OCI-M2 (cell line): Measurements from ENCODE around the gene LENG9.
"Not testable (repeated sequence)": the region's sequence is repeated elsewhere in the genome, so short reads cannot be mapped to it uniquely, and the experiment has no call there.

ENCODE experiments used
- DNase-seq: peaks from one replicate; lab custom pipeline; 2025; ENCODE audit not compliant: unreplicated experiment; lab: John Stamatoyannopoulos, UW

The LENG9 gene

DNA sequence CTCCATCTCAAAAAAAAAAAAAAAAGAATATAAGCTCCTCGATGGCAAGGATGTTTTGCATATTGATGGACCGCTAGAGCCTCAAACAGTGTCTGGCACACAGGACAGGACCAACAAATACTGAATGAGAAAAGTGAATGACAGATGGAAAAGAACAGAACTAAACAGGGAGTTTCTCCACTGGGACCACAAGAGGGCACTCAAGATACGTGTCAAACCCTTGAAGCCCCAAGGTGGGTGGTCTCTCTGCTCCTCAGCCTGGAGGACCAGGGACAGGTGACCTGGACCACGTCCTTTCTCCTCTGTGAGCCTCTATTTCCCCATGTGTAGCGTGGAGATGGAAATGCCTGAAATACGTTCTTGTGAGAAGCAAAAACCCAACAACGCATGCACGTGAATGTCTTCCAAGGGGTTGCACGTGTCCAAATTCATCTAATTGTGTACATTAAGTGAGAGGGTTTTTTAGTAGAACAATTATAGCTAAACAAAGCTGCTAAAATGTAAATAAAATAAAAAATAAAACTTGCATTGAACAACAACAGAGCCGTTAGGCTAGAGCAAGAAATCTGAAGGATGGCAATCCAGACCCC lies 15.2 kb upstream of the LENG9 start:
- DNase-seq = no peak

DNA sequence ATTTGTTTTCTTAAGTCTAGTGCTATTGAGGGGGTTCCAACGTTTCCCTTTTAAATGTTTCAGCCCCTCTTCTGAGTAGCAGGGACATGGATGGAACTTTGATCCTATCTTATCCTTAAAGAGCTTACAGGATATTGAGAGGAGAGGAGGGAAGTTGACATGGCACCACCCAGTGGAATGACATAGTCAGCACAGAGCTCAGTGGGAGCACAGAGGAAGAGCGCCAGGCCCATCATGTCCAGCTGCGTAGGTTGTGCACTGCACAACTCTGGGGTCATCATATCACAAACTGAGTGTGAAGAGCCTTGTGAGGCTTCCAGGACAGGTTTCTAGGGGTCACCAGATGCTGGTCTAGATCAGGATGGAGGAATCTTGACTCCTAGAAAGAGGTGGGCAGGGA lies 14.1 kb upstream of the LENG9 start:
- DNase-seq = no peak

DNA sequence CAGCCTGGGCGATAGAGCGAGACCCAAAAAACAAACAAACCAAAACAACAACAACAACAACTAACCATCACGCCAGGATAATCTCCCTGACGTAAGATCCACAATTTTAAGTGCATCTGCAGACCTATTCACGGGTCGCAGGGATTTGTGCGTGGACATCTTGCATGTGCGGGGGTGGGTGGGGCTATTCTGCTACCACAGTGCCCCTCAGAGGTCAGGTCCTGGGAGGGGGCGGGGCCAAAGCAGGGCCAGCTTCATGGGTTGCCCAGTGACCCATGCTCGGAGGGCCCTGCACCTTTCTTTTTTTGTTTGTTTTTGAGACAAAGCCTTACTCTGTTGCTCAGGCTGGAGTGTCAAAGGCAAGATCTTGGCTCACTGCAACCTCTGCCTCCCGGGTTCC lies 12.1 kb upstream of the LENG9 start:
- no peak for DNase-seq

DNA sequence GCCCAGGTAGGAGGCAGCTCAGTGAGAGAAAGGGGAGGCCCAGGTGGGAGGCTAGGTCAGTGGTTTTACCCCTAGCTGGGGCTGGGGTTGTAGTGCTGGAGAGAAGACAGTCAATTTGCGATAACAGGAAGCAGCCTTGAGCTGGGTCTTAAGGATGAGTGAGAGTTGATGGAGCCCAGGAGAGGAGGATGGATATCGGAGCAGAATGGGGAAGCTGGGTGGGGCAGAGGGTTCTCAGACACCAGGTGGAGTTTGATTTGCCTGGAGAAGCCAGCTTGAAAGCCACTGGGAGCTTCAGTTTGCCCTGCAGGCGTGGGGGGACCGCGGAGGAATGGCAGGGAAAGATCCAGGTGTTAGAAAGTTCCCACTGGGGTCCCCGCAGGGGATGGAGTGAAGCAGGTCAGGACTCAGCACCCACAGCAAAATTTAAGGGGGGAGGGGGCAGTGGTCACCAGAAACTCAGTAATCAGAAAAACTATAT lies 10.4 kb upstream of the LENG9 start:
- no peak for DNase-seq

GRCh38 chr19:54473071-54473891 lies 9.7 kb upstream of the LENG9 start, which contains the start of gene CDC42EP5:
TSS of gene CDC42EP5 (minus strand) at chr19:54473296. CDS start at chr19:54465547, 7,749 bp downstream.
- no peak for DNase-seq

DNA sequence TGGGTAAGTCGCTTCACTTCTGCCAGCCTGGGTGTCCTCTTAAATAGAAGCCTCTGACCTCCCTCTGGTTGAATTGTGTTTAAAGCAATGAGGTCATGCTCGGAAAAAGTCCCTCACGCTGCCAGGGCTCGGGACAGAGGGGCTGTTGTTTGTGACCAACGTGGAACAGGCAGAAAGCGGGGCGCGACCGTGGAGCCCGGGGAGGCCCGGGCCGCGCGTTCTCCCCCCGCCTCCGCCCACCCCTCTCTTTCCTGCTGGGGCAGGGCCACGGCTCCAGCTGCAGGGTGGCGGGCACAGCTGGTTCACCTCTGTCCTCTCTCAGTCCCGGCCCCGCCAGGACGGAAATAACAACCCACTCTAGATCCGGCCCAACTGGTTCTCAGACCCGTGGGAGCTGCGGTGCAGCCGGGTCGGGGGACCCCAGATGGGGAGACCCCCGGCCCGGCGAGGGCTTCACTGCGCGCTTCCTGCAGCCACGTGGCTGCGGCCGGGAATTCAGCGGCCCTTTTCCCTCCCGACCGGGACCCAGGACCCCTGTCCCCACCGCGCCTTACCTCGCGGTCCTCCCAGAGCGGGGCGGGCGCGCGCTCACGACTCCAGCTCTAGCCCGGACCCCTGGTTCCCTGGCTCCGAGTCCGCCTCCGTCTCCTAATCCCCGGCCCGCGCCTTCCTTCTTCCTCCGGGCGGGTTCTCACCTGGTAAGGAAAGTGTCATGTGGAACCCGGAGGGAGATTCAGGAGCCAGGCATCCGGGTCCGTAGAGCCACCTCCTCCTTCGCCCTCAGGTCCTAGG lies 7.6 kb upstream of the LENG9 start:
- no peak for DNase-seq

GRCh38 chr19:54470276-54470887 lies 6.8 kb upstream of the LENG9 start:
- no peak for DNase-seq

GRCh38 chr19:54469496-54469934 lies 5.9 kb upstream of the LENG9 start:
- DNase-seq = no peak

GRCh38 chr19:54466110-54466480 lies 2.5 kb upstream of the LENG9 start:
- DNase-seq = not testable (repeated sequence)

- DNase-seq = no peak
These were observed 2.0 kb upstream of the LENG9 start for GRCh38 chr19:54465426-54466109.

GRCh38 chr19:54464630-54465425 lies 1.2 kb upstream of the LENG9 start:
- peak; percentile 81 for DNase-seq

GRCh38 chr19:54464044-54464629 lies 559 bp upstream of the LENG9 start:
- DNase-seq = peak; percentile 93

DNA sequence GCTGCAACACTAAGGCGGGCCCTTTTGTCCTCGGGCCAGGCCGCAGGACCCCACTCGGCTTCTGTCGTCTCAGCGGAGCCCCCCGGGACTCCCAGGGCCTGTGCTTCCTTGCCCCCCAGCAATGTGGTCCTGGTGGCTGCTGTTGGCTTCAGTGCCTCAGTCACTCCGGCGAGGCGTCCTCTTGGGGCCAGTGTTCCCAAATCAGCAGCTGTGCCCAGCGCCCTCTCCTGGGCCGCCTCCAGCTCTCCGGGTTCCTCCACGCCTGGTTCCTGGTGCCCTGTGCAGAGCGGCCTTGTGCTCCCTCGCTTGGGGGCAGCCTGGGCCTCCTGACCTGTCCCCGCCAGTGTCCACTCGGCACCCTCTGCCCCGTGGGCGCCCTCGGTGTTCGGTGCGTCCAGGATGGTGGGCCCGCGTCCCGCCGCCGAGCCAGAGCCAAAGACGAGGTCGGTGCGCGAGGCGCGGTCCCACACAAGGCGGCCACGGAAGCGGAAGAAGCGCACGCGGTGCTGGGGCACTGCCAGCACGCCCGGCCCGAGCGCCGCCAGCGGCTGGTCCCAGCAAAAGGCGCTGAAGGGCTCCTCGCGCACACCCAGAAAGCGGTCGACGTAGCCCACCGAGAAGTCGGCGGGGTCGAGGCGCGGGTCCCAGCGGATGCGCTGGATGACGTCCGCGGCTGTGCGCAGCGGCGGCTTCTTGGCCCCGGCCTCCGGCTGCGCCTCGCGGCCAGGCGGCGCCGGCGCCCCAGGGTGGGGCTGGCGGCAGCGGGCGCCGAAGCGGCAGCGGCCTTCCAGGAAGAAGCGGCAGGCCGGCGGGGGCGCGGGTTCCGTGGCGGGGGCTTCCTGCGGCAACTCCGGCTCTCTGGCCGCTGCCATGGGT lies 685 bp downstream of the LENG9 start:
- peak; percentile 25 for DNase-seq

- no peak for DNase-seq
These were observed 1.4 kb downstream of the LENG9 start for GRCh38 chr19:54462047-54462654.

GRCh38 chr19:54461613-54462012 lies 2.0 kb downstream of the LENG9 start:
- DNase-seq = no peak

- DNase-seq = no peak
These were observed 2.4 kb downstream of the LENG9 start for GRCh38 chr19:54461210-54461609.

GRCh38 chr19:54460230-54461005 lies 3.2 kb downstream of the LENG9 start:
- DNase-seq = no peak
